HL-60 (cell line): Measurements from ENCODE around the gene ENTPD1.

Experiments used
- CTCF ChIP-seq: IDR thresholded peaks from one replicate; pipeline ENCODE4 v1.5.1; 2011; ENCODE audit warnings: low read length, control low read depth, inconsistent platforms; ENCODE audit not compliant: insufficient read depth
- GABPA ChIP-seq: IDR thresholded peaks from 2 replicates; pipeline ENCODE4 v1.6.1; 2012; ENCODE audit warnings: low read depth
- POLR2AphosphoS5 ChIP-seq: IDR thresholded peaks from 2 replicates; pipeline ENCODE4 v1.6.1; 2012; ENCODE audit warnings: low read depth
- REST ChIP-seq: IDR thresholded peaks from 2 replicates; pipeline ENCODE4 v1.6.1; 2012; ENCODE audit warnings: low read depth; ENCODE audit not compliant: insufficient replicate concordance
- SPI1 ChIP-seq: IDR thresholded peaks from 2 replicates; pipeline ENCODE4 v1.6.1; 2012; ENCODE audit warnings: low read depth, mild to moderate bottlenecking, borderline replicate concordance

- no peak for TF ChIP-seq SPI1
- TF ChIP-seq CTCF, result no peak
- no peak for TF ChIP-seq REST
- TF ChIP-seq POLR2AphosphoS5, result no peak
- no peak for TF ChIP-seq GABPA
These were observed 53.6 kb downstream of the ENTPD1 start for GRCh38 chr10:95809370-95810197.
